Body of pancreas (tissue), 4 donors: ENCODE data around the gene CCDC83.

ENCODE experiments used
- CTCF ChIP-seq, 7 experiments: fragments of 450-650 bp in 4 of 7; fragments of 200-600 bp in 3 of 7; sonication (generic) in 3 of 7; IDR thresholded peaks; one replicate each; pipeline ENCODE4 v1.5.1; 2016 to 2019; ENCODE audit warnings: antibody characterized with exemption in 7 of 7
- POLR2A ChIP-seq, 3 donors: fragments of 450-650 bp; IDR thresholded peaks; one replicate each; pipeline ENCODE4 v1.6.1; 2016; ENCODE audit warnings: antibody characterized with exemption in 3 of 3, mild to moderate bottlenecking in 2 of 3

- TF ChIP-seq POLR2A (IDR thresholded peaks at IDR 0.05) (no peak), CTCF (IDR thresholded peaks at IDR 0.05) (no peak)
These were observed 49.8 kb upstream of the CCDC83 start for GRCh38 chr11:85805387-85805786.
